Ishikawa (cell line): Measurements from ENCODE around the gene PCNT.

Source experiments
- EP300 ChIP-seq: IDR thresholded peaks from 2 replicates; pipeline ENCODE4 v1.6.1; 2012; ENCODE audit warnings: borderline replicate concordance
- FOXM1 ChIP-seq: IDR thresholded peaks from 2 replicates; pipeline ENCODE4 v1.6.1; 2012; ENCODE audit warnings: low read depth, borderline replicate concordance
- RAD21 ChIP-seq: IDR thresholded peaks from 2 replicates; pipeline ENCODE4 v1.6.1; 2012; ENCODE audit warnings: low read depth
- TAF1 ChIP-seq: IDR thresholded peaks from 2 replicates; pipeline ENCODE4 v1.6.1; 2012; ENCODE audit warnings: low read depth, mild to moderate bottlenecking
- TCF12 ChIP-seq: IDR thresholded peaks from 2 replicates; pipeline ENCODE4 v1.6.1; 2012; ENCODE audit warnings: low read depth
- YY1 ChIP-seq: IDR thresholded peaks from 2 replicates; pipeline ENCODE4 v1.6.1; 2012; ENCODE audit warnings: low read depth
- TF ChIP-seq, protein P1 (sequence below): IDR thresholded peaks from 2 replicates; pipeline ENCODE4 v1.6.1; 2012; ENCODE audit warnings: low read depth, mild to moderate bottlenecking
- TF ChIP-seq, protein P2 (sequence below): IDR thresholded peaks from 2 replicates; pipeline ENCODE4 v1.6.1; 2012
- TF ChIP-seq, protein P3 (sequence below): IDR thresholded peaks from 2 replicates; pipeline ENCODE4 v1.6.1; 2012

DNA sequence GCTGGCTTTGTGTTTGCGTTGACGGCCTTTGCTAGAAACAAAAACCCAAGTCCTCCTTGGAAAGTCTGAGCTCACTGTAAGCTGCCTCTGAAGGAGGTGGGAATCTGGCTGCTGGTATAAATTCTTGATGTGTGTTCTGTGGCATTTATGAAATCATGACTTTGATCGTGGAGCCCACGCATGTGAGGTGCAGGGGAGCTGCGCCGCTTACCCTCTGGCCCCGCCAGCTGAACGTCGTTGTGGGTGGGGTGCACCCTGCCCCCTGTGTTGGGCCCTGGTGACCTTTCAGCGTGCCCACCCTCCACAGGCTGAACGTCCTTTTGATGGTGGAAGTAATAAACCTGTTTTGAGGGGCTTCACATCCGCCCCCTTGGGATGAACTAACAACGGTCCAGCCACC is 113.6 kb downstream of the PCNT start:
- TF ChIP-seq TAF1 (no peak), YY1 (no peak), TCF12 (no peak), FOXM1 (no peak), RAD21 (no peak), EP300 (no peak)
- TF ChIP-seq, protein P1, sequence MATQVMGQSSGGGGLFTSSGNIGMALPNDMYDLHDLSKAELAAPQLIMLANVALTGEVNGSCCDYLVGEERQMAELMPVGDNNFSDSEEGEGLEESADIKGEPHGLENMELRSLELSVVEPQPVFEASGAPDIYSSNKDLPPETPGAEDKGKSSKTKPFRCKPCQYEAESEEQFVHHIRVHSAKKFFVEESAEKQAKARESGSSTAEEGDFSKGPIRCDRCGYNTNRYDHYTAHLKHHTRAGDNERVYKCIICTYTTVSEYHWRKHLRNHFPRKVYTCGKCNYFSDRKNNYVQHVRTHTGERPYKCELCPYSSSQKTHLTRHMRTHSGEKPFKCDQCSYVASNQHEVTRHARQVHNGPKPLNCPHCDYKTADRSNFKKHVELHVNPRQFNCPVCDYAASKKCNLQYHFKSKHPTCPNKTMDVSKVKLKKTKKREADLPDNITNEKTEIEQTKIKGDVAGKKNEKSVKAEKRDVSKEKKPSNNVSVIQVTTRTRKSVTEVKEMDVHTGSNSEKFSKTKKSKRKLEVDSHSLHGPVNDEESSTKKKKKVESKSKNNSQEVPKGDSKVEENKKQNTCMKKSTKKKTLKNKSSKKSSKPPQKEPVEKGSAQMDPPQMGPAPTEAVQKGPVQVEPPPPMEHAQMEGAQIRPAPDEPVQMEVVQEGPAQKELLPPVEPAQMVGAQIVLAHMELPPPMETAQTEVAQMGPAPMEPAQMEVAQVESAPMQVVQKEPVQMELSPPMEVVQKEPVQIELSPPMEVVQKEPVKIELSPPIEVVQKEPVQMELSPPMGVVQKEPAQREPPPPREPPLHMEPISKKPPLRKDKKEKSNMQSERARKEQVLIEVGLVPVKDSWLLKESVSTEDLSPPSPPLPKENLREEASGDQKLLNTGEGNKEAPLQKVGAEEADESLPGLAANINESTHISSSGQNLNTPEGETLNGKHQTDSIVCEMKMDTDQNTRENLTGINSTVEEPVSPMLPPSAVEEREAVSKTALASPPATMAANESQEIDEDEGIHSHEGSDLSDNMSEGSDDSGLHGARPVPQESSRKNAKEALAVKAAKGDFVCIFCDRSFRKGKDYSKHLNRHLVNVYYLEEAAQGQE = no peak
- TF ChIP-seq, protein P2, sequence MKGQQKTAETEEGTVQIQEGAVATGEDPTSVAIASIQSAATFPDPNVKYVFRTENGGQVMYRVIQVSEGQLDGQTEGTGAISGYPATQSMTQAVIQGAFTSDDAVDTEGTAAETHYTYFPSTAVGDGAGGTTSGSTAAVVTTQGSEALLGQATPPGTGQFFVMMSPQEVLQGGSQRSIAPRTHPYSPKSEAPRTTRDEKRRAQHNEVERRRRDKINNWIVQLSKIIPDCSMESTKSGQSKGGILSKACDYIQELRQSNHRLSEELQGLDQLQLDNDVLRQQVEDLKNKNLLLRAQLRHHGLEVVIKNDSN = no peak
- TF ChIP-seq, protein P3, sequence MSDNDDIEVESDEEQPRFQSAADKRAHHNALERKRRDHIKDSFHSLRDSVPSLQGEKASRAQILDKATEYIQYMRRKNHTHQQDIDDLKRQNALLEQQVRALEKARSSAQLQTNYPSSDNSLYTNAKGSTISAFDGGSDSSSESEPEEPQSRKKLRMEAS = no peak
